Left kidney (tissue), 8 donors: ENCODE measurements around the gene KIAA2012. TPM values are rescaled to one million over a fixed set of nuclear protein-coding genes. Genes with fewer than 3 reads are reported as not detected.
A peak's percentile ranks its signal among the peaks of the same experiment; 100 is the strongest.

Source experiments
- DNase-seq: peaks from one replicate; pipeline ENCODE4 v3.0.0-alpha.2; 2013
- long read RNA-seq, 8 donors: transcript quantifications; one replicate each; lab custom pipeline, GENCODE V29; 2026
- polyA plus RNA-seq: library from polyadenylated mRNA; unstranded; fragments of 120-200 nt; gene quantifications from one replicate; pipeline ENCODE4 v1.2.1, GENCODE V29; 2013; ENCODE audit not compliant: insufficient read length

The KIAA2012 gene
- polyA plus RNA-seq: 0.12 TPM
- long read RNA-seq, donor 1: 0 reads
- long read RNA-seq, donor 2: 0 reads
- long read RNA-seq, donor 3: 0 reads
- long read RNA-seq, donor 4: 0 reads
- long read RNA-seq, donor 5: 0 reads
- long read RNA-seq, donor 6, partial matches to known transcripts: 23 of 222 reads
- long read RNA-seq, donor 6, other reads (novel, unspliced or antisense): 199 of 222 reads
- long read RNA-seq, donor 7, partial matches to known transcripts: 44 of 323 reads
- long read RNA-seq, donor 7, other reads (novel, unspliced or antisense): 279 of 323 reads
- long read RNA-seq, donor 8: 0 reads

DNA sequence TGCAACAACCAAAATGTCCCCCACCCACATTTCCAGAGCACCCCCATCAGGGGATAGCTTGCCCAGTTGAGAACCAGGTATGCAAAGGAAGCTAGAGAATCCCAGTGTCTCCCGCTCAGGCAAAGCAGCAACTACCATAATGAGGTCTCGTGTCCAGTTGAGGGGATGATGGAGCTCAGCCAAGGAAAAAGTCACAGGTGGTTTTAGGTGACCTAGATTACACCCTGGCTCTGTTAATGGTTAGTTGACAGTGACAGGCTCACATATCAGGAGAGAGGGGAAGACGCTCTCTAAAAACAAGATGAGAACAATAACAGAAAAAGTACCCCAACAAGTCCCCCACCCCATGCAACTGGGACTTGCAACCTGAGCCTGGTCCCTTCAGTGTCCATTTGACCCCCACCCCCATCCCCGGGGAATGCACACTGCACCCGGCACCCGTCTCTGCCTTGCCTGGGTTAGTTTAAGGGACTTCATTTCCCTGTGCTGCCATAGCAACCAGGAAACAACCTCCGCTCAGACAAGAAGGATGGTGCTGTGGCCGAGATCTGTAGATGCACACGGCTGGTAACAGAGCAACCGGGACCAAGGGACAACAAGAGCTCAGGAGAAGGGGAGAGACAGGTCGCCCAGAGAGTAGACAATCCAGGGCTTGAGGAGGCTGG is at the start of gene KIAA2012:
TSS of gene KIAA2012 (plus strand) at position 519 of the 665 bp plus-strand sequence. CDS start 373 bp downstream, outside the sequence.
- no peak for DNase-seq

DNA sequence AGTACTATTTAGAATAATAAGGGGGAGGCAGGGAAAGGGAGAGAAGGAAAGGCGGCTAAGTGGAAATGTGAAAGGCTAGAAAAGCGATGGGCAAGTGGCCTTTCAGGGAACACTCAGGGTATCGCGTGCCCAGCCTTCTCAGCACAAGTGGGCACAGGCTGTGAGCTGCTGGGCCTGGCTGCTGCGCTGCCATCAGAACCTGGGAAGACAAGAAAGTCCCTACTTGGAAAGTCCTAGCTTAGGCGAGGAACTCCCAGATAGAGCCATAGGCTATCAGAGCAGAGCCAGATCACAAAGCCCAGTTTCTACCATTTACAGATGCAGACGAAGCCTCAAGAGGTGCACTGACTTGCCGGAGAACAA is 49.2 kb upstream of the KIAA2012 start:
- DNase-seq: no peak

DNA sequence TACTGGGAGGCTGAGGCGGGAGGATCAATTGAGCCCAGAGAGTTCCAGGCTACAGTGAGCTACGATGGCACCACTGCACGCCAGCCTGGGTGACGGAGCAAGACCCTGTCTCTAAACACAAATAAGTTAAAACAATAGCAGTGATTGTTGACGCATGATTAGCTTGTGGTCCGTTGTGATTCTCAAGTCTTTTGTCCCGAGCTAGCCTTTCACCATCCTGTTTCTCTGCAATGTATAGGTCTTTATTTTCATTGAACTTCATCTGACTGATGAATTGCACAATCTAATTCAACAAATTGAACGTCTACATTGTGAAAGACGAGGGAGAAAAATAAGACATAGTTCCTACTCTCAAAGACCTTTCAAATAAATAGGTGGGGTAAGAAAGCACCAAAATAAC is 48.2 kb upstream of the KIAA2012 start:
- DNase-seq: no peak

DNA sequence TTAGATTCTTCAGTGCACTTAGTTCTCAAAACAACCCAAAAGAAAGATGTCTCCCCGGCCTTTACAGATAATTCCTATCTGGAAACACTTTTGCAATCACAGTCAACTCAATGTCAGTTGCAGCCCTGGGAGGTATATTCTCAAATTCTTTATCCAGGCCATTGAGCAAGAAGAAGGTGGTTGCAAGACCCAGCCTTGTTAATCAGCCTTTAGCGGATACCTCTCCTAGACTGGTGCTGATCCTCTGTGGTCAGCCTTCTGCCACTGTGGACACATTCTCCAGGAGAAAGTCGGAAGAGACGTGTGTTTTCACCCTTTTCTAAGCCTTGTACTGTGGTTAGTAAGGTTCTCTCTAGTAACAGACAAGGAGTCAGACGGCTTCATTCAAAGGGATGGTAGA is 47.2 kb upstream of the KIAA2012 start:
- no peak for DNase-seq

DNA sequence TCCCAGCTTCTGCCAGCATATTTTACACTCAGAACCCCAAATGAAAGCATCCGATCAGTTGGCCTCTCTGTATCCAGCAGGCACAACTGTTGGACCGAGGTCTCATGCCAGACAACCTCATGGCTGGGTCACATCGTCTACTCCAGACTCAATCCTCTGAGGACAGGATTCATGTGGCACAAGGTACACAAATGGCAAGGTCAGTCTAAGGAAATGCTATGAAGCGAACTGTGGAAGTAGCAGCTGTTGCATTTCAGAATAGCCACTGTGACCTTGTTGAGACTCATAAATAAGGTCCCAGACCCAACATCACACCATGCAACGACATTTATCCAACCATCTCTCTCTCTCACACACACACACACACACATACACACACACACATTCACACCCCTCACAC is 46.5 kb upstream of the KIAA2012 start:
- DNase-seq: no peak

DNA sequence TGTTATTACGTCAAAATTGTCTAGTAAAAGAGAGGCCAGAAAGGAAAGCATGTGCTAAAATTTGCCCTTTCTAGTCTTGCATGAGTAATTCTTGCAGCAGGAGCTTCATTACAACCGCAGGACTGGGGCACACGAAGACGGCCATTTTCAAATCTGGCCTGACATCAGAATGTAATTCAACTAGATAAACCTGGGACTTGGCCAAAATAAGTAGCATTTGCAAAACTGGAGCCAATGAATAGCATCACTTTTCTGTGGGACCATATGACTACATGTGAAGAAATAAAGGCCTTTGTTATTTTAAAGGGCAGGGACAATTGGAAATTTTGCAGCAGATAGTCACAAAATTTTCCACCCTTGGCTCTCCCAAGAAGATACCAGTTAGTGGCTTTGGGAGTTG is 42.4 kb upstream of the KIAA2012 start:
- no peak for DNase-seq

DNA sequence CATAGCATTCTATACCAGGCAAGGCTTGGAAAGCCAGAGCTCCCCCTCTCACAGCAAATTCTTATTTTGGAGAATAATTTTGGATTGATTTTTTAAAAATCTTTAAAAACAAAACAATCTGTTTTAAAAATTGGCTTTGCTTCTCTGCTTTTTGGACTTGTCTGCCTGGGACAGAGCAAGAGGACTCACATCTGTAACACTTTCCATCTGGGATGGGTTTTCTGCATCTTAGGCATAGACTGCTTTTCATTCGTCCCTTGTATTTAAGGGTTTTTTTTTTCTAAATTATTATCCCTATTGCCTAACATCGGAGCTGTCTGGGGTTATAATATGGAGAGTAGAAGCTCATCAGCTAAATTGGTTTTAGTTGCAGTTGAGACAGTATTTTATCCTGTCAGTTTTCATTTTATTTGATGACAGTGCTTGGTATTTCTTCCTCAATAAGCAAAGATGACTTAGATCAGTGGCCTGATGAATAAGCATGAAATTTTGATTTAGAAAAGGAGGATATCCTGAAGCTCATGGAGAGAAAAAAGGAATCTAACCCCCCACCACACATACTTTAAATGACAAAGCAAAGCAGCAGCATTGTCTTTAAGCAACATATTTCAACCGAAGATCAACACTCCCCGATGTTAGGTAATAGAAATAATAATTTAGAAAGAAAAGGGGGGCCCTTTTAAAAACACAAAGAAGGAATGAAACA is 41.7 kb upstream of the KIAA2012 start:
- no peak for DNase-seq

DNA sequence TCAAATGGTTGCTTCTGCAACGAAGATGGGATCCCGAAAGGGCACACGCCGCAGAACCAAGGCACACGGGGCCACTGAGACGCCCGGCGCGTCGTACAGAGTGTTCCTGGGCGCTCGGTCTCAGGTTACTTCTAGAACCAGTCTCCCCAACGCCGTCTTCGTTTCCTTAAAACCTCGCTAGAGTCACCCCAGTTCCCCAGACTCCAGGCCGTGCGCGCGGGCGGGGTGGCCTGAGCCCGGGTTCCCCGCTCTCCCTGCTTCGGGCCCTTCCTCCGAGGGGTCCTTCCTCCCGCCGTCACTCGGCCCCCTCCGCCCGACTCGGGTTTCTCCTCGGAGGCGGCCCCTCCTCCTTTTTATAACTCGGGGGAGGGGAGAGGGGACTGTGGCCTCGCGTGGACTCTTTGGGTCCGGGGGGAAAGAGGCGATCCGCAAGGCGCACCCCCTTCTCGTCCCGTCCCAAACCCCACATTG is 40.2 kb upstream of the KIAA2012 start:
- peak; percentile 83 for DNase-seq

DNA sequence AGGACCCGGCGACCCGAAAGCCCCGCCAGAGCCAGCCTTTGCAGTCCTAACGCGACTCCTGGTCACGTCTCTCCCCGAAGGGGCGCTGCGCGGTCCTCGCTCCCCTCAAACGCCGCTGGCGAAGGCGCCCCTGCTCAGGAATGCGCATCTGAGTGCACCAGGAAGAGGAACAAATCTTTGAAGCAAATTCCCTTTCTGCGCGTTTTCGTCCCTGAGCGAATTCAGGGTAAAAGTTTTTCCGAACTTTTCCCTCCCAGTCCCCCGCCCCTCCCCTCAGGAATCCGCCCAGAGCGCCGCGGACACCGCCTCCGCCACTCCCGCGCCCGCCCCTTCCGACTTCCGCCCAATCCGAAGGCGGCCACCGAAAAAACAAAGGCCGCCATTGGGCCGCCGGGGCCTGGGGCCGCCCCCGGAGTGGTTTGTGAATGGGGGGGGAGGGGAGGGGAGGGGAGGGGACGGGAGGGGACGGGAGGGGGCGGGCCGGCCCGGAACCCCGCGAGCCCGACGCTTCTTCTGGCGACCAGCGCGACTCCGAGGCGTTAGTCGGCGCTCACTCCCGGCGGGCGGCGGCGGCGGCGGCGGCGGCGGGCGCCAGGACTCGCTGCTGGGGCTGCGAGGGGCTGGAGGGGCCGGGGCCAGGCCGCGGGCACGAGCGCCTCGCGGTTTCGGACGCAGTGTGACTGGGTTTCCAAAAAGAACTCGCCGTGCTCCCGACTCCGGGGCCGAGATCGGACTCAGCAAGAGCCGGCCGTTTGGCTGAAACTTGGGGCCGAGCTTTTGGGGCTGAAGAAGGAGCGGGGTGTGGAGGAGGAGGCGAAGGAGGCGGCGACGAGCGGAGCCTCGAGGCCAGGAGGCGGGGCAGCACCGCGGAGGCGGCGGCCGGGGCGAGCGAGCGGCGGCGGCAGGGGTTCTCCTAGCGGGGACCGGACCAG is 39.5 kb upstream of the KIAA2012 start, which contains the start of gene FZD7:
TSS of gene FZD7 (plus strand) at position 539 of the 932 bp plus-strand sequence. CDS start 793 bp downstream, outside the sequence.
- peak; percentile 95 for DNase-seq

DNA sequence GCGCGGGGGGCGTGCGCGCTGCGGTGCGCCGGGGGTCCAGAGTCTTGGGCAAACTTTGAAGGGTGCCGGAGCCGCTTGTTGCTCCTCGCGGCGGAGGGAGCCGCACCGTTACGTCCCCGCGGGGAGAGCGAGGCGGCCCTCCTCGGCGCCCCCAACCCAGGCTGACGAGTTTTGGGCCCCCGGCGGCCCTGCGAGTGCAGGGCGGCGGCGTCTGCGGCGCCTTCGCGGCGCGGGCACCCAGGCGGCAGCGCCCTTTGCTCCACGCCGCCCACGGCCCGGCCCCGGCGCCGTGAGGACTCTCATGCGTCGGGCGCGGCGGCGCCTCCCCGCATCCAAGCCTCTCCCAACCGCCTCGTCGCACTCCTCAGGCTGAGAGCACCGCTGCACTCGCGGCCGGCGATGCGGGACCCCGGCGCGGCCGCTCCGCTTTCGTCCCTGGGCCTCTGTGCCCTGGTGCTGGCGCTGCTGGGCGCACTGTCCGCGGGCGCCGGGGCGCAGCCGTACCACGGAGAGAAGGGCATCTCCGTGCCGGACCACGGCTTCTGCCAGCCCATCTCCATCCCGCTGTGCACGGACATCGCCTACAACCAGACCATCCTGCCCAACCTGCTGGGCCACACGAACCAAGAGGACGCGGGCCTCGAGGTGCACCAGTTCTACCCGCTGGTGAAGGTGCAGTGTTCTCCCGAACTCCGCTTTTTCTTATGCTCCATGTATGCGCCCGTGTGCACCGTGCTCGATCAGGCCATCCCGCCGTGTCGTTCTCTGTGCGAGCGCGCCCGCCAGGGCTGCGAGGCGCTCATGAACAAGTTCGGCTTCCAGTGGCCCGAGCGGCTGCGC is 38.6 kb upstream of the KIAA2012 start:
- DNase-seq: no peak

DNA sequence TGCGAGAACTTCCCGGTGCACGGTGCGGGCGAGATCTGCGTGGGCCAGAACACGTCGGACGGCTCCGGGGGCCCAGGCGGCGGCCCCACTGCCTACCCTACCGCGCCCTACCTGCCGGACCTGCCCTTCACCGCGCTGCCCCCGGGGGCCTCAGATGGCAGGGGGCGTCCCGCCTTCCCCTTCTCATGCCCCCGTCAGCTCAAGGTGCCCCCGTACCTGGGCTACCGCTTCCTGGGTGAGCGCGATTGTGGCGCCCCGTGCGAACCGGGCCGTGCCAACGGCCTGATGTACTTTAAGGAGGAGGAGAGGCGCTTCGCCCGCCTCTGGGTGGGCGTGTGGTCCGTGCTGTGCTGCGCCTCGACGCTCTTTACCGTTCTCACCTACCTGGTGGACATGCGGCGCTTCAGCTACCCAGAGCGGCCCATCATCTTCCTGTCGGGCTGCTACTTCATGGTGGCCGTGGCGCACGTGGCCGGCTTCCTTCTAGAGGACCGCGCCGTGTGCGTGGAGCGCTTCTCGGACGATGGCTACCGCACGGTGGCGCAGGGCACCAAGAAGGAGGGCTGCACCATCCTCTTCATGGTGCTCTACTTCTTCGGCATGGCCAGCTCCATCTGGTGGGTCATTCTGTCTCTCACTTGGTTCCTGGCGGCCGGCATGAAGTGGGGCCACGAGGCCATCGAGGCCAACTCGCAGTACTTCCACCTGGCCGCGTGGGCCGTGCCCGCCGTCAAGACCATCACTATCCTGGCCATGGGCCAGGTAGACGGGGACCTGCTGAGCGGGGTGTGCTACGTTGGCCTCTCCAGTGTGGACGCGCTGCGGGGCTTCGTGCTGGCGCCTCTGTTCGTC is 37.7 kb upstream of the KIAA2012 start:
- DNase-seq: peak; percentile 68

DNA sequence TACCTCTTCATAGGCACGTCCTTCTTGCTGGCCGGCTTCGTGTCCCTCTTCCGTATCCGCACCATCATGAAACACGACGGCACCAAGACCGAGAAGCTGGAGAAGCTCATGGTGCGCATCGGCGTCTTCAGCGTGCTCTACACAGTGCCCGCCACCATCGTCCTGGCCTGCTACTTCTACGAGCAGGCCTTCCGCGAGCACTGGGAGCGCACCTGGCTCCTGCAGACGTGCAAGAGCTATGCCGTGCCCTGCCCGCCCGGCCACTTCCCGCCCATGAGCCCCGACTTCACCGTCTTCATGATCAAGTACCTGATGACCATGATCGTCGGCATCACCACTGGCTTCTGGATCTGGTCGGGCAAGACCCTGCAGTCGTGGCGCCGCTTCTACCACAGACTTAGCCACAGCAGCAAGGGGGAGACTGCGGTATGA is 37.1 kb upstream of the KIAA2012 start:
- no peak for DNase-seq

DNA sequence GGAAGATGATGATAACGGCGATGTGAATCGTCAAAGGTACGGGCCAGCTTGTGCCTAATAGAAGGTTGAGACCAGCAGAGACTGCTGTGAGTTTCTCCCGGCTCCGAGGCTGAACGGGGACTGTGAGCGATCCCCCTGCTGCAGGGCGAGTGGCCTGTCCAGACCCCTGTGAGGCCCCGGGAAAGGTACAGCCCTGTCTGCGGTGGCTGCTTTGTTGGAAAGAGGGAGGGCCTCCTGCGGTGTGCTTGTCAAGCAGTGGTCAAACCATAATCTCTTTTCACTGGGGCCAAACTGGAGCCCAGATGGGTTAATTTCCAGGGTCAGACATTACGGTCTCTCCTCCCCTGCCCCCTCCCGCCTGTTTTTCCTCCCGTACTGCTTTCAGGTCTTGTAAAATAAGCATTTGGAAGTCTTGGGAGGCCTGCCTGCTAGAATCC is 36.4 kb upstream of the KIAA2012 start:
- DNase-seq: peak; percentile 31

DNA sequence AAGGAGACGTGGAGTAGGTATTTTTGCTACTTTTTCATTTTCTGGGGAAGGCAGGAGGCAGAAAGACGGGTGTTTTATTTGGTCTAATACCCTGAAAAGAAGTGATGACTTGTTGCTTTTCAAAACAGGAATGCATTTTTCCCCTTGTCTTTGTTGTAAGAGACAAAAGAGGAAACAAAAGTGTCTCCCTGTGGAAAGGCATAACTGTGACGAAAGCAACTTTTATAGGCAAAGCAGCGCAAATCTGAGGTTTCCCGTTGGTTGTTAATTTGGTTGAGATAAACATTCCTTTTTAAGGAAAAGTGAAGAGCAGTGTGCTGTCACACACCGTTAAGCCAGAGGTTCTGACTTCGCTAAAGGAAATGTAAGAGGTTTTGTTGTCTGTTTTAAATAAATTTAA is 36.0 kb upstream of the KIAA2012 start:
- DNase-seq: peak; percentile 28

DNA sequence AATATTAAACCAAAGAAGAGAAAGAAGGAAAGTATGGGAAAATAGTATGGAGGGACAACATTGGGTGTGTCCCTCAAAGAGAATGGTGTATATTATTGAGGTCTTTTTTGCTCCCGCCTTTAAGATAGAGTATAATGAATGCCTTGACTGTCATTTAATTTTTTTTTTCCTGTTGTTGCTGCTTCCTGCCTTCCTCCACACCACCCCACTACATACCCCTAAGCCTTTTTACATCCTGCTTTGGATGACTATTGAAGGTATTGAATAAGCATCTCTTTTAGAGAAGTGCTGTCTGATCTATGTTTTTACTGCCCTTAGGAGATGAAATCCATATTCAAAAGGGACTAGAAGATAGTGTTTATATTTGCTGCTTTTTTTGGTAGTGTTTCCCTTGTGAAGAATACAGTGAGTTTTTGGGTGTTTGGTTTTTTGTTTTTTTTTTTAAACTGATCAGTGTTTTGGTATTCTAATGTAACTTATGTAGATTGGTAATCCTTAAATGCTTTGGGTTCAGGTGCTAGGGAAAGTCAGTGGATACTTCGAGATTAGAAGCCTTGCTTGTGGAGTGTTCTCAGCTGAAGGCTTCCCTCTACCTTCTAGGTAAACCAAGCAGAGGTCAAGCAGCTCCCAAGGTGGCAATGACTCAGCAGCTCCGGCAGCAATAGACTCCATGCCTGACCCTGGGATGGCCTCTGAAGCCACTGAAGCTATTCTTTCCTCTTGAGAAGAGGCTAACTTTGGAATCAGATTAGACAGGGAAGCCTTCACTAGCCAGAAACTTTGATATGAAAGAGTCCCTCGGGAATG is 34.4 kb upstream of the KIAA2012 start:
- DNase-seq: peak; percentile 26

DNA sequence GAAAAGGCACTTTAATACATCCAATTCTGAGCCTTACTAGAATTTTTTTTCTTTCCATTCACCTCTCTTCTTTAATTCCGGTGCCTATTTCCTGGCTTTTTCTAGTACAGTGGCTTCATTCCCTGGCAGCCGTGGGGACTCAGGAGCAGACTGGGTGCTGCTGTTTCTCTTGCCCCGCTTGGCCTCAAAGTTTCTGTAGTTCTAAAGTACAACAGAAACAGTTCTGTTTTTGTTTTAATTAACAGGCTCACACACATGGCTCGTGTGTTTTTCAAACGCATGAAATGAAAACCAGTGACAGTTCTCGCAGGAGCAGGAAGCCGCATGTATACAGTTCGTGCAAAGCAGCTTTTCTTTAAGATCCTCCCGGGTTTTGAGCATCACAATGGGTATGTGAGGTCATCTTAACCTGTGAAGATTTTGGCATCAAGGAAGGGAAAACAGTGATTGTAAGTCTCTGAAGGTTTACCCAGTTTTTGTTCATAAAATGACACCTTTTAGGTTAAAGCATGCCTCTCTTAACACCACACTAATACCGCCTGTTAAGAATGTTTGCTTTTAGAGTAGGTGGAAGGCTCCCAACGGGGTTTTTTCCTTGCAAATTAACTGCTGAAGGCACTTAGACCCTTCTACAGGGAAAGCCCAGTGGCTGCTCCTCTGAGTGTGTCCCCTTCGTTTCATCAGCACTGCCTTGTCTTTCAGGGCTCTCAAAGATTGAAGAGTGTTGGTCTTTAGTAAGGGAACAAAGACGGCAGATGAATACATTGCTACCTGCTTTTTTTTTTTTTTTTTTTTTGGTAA is 33.6 kb upstream of the KIAA2012 start:
- DNase-seq: no peak

DNA sequence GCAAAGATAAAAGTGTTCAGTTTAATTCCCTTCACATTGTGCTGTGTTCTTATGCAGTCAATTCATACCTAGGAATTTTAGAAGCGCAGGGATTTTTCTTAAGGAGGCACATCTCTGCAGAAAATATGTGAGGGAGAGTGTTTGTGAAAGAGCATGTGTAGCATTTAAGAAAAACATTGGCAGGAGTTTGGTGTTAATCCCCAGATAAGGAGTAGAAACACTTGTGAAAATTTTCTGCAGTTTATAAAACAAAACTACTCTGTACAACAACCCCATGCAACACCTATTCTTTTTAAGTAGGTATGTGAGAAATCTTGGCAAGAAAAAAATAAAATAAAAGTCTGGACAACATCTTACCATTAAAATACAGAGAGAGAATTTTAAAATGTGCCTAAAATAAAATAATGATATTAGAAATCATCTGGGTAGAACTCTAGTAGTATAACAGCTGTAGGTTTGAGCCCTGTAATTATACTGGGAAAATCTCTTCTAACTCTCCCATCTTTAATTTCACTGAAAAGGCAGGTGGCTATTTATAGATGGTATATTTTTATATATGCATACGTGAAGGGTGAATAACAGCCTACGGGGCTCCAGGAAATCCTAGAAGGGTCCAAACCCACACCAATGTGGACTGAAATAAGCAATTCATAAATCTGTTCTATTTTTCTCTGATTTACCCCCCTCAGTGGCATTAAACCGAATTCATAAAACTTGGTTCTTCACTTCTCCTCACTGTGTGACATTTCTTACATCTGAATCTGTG is 32.8 kb upstream of the KIAA2012 start:
- DNase-seq: no peak
